Left colon (tissue), 2 donors: Measurements from ENCODE around the gene ZC3H7B. TPM values are rescaled to one million over a fixed set of nuclear protein-coding genes. Genes with fewer than 3 reads are reported as not detected.
"Not testable (repeated sequence)": the region's sequence is repeated elsewhere in the genome, so short reads cannot be mapped to it uniquely, and the experiment has no call there.

Source experiments
- ATAC-seq: fragments of 200-7000 bp; cut with Tn5 transposase; one replicate; pipeline ENCODE4 v1.9.1; 2020; ENCODE audit warnings: mild to moderate bottlenecking, moderate library complexity
- DNase-seq, 2 donors: peaks; one replicate each; pipeline ENCODE4 v3.0.0-alpha.2; 2020
- intact Hi-C, 2 donors: fragments of 100-400 bp; cut with DNase I in 1 of 2; cut with micrococcal nuclease in 1 of 2; formaldehyde crosslinking; loops; one replicate each; pipeline versions ENCODE4 v1.11.2 to v1.14.0; 2022; cut with DNase I, micrococcal nuclease
- long read RNA-seq: library from polyadenylated mRNA; unstranded; transcript quantifications from one replicate; pipeline ENCODE4 v2.0.0, GENCODE V29; 2021
- total RNA-seq, 2 donors: library from RNA; stranded (reverse); fragmentation: NEBNext Ultra II Directional; extraction: Animal tissue kit (Norgen Biotek cat#: 25700); gene quantifications; one replicate each; pipeline ENCODE4 v1.2.1, GENCODE V29; 2021
- donor health status: DM: no; HTN: no; CAD: no.
- donor health status: DM: yes; HTN: yes; CAD: no.

The ZC3H7B gene, protein sequence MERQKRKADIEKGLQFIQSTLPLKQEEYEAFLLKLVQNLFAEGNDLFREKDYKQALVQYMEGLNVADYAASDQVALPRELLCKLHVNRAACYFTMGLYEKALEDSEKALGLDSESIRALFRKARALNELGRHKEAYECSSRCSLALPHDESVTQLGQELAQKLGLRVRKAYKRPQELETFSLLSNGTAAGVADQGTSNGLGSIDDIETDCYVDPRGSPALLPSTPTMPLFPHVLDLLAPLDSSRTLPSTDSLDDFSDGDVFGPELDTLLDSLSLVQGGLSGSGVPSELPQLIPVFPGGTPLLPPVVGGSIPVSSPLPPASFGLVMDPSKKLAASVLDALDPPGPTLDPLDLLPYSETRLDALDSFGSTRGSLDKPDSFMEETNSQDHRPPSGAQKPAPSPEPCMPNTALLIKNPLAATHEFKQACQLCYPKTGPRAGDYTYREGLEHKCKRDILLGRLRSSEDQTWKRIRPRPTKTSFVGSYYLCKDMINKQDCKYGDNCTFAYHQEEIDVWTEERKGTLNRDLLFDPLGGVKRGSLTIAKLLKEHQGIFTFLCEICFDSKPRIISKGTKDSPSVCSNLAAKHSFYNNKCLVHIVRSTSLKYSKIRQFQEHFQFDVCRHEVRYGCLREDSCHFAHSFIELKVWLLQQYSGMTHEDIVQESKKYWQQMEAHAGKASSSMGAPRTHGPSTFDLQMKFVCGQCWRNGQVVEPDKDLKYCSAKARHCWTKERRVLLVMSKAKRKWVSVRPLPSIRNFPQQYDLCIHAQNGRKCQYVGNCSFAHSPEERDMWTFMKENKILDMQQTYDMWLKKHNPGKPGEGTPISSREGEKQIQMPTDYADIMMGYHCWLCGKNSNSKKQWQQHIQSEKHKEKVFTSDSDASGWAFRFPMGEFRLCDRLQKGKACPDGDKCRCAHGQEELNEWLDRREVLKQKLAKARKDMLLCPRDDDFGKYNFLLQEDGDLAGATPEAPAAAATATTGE
- 10 to 100 TPM; 35.3 to 38.8 TPM for total RNA-seq
- long read RNA-seq, partial matches to known transcripts = 2 of 4 reads
- long read RNA-seq, other reads (novel, unspliced or antisense) = 2 of 4 reads

DNA sequence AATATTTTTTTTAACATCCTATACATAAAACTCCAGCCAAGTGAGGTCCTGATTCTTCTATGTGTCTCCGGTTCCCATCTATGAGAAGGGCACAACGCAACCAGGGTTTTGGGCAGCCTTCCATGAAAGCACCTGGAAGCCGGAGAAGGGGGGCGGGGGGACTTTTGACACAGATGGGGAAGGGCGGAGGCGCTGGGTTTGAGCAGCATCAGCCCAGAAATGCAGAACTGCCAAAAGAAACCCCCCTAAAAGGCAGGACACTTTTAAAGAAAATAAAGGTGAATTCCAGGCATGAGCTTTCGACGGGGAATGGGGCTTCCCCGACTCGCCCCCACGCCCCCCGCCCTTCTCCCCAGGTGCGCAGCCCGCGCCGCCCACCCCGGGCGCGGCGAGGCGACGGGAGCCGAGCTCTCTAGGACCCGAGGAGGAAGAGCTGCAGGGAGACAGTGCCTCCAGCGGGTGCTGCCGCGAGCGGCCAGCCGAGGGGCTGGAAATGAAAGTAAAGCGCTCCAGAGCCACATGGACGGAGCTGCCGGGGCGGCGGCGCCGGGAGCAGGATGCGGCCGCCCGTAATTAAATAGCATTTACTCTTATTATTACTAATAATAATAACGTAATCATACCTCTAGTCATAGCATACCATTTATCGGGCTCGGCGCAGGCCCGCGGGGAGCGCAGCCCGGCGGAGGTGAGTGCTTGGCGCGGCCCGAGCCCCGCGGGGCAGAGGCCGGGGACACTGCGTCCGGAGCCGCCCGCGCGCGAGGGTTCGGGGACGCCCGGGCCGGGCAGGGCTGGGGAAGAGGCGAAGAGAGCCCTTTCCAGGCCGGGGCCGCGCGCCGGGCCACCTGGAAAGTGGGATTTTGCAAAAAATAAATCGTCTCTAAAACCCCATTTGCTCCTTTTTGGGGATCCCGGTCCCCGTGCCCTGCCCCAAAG, at the start of gene ZC3H7B:
Gene ZC3H7B (plus strand): TSS at position 441 of the 936 bp plus-strand sequence. CDS start 19,136 bp downstream, outside the sequence.
- peak; percentile 83 for DNase-seq
- intact Hi-C loops = no loop called here
- peak; percentile 97 for ATAC-seq

DNA sequence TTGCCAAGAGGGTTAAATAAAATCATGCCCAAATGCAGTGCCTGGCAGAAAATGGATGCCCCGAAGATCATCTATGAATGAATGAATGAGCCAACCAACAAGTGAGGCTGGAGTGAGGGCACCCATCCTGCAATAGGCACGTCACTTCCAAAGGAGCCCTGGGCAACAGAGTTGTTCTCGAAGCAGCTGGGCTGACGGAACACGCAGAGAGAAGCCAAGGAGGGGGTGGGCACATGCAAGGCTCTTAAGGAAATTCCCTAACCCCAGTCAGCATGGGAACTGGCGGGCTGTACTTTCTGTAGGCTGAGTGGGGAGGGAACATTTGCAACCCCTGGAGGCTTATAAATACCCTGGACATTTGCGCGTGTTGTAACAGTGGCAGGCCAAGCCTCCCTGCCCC, 49.0 kb upstream of the ZC3H7B start:
- DNase-seq = no peak
- ATAC-seq = no peak
- intact Hi-C loops = no loop called here

- intact Hi-C loops = no loop called here
- DNase-seq = no peak
These were observed 47.1 kb upstream of the ZC3H7B start for GRCh38 chr22:41254230-41254629.

GRCh38 chr22:41256254-41257253, 44.8 kb upstream of the ZC3H7B start:
- DNase-seq (no peak), ATAC-seq (no peak)
- intact Hi-C loops = no loop called here

More at GRCh38 chr22:41254230-41254629, 47.1 kb upstream of the ZC3H7B start:
- no peak for ATAC-seq

- intact Hi-C loops = no loop called here
- DNase-seq (no peak), ATAC-seq (no peak)
These were observed 43.6 kb upstream of the ZC3H7B start for GRCh38 chr22:41257696-41258095.

GRCh38 chr22:41259756-41260155, 41.6 kb upstream of the ZC3H7B start:
- ATAC-seq, intact Hi-C loops, DNase-seq: not testable (repeated sequence)

- no peak for ATAC-seq
- DNase-seq = no peak
- intact Hi-C loops = no loop called here
These were observed 40.5 kb upstream of the ZC3H7B start for GRCh38 chr22:41260871-41261270.

GRCh38 chr22:41261541-41262249, 39.6 kb upstream of the ZC3H7B start:
- intact Hi-C loops = no loop called here
- DNase-seq (no peak), ATAC-seq (no peak)

- intact Hi-C loops = no loop called here
- DNase-seq = no peak
- no peak for ATAC-seq
These were observed 39.0 kb upstream of the ZC3H7B start for GRCh38 chr22:41262250-41262765.

- no peak for DNase-seq
- ATAC-seq = no peak
- intact Hi-C loops = no loop called here
These were observed 37.6 kb upstream of the ZC3H7B start for GRCh38 chr22:41263704-41264103.

DNA sequence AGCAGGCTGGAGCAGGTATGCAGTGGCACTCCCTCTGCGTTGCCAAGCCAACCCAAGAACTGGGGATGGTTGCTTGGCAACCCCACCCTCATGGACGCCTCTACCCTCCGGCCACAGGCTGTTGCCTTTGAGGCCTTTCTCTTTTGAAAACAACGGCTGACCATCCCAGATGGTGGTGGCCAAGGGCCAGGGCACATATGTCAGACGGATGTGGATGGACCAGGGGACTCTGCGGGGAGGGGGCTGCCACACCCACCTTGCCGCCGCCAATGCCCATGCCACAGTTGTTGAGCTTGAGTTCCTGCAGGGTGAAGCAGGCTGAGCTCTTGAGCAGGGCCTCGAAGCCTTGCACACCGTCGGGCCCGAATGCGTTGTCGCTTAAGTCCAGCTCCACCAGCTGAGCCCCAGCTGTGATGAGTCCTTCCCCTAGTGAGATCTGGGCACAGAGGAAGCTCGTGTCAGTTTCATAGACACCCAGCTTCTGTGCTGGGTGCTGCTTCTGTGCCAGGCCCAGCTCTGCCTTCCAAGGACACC, 36.9 kb upstream of the ZC3H7B start:
- DNase-seq (no peak), ATAC-seq (no peak)
- intact Hi-C loops = no loop called here

- DNase-seq (no peak), ATAC-seq (no peak)
- intact Hi-C loops = no loop called here
These were observed 33.4 kb upstream of the ZC3H7B start for GRCh38 chr22:41267958-41268357.

GRCh38 chr22:41271787-41272186, 29.5 kb upstream of the ZC3H7B start:
- ATAC-seq (no peak), DNase-seq (no peak)
- intact Hi-C loops = no loop called here

GRCh38 chr22:41273128-41273527, 28.2 kb upstream of the ZC3H7B start:
- ATAC-seq (no peak), DNase-seq (no peak)
- intact Hi-C loops = no loop called here

GRCh38 chr22:41274856-41275255, 26.5 kb upstream of the ZC3H7B start:
- intact Hi-C loops = no loop called here
- no peak for ATAC-seq
- DNase-seq = no peak

- intact Hi-C loops = no loop called here
- DNase-seq (no peak), ATAC-seq (no peak)
These were observed 21.3 kb upstream of the ZC3H7B start for GRCh38 chr22:41280065-41280464.
